Femur (tissue), 1 donor: ENCODE data around the gene VPS25.
A peak's percentile ranks its signal among the peaks of the same experiment; 100 is the strongest.
"Not testable (repeated sequence)": the region's sequence is repeated elsewhere in the genome, so short reads cannot be mapped to it uniquely, and the experiment has no call there.

ENCODE experiments used
- DNase-seq: peaks from one replicate; pipeline ENCODE4 v3.0.0-alpha.2; 2017

The VPS25 gene

GRCh38 chr17:42773290-42774035, at the start of gene VPS25:
TSS of gene VPS25 (plus strand) at chr17:42773449. CDS start at chr17:42773476, 27 bp downstream.
- DNase-seq, result peak; percentile 89

GRCh38 chr17:42723636-42724035, 49.6 kb upstream of the VPS25 start:
- DNase-seq, result no peak

GRCh38 chr17:42725143-42725542, 48.1 kb upstream of the VPS25 start:
- DNase-seq, result no peak

DNA sequence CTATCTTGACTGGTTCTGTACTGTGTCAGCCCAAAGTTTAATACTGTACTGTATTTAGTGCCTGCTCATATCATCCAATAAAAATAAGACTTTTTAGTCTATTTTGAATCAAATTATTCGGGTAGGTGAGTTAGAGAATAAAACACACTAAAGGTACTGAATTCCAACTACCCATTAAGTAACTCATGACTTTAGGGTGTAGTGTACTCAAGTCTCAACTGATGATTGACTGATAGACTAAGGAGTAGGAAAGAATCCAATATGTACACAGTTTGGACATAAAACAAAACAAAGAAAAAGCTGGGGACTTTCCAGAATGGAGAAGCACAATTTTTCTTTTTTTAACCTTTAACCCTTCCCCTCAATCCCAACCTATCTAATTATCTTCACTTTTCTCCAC, 32.5 kb upstream of the VPS25 start:
- DNase-seq, result no peak

DNA sequence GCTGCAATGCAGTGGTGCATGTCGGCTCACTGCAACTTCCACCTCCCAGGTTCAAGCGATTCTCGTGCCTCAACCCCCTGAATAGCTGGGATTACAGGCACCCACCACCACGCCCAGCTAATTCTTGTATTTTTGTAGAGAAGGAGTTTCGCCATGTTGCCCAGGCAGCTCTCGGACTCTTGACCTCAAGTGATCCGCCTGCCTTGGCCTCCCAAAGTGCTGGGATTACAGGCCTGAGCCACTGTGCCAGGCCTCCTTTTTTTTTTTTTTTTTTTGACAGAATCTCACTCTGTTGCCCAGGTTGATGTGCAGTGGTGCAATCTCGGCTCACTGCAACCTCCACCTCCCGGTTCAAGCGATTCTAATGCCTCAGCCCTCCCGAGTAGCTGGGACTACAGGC, 30.3 kb upstream of the VPS25 start:
- DNase-seq, result not testable (repeated sequence)

GRCh38 chr17:42743595-42744282, 29.5 kb upstream of the VPS25 start:
- no peak for DNase-seq

GRCh38 chr17:42744283-42744805, 28.9 kb upstream of the VPS25 start:
- DNase-seq, result peak; percentile 56

- peak; percentile 95 for DNase-seq
Observed at GRCh38 chr17:42744806-42745617, 28.2 kb upstream of the VPS25 start, which contains the start of gene EZH1. TSS of gene EZH1 (minus strand) at chr17:42745040. CDS start at chr17:42728941, 16,099 bp downstream.

- DNase-seq, result no peak
Observed at GRCh38 chr17:42748202-42748907, 24.9 kb upstream of the VPS25 start.

DNA sequence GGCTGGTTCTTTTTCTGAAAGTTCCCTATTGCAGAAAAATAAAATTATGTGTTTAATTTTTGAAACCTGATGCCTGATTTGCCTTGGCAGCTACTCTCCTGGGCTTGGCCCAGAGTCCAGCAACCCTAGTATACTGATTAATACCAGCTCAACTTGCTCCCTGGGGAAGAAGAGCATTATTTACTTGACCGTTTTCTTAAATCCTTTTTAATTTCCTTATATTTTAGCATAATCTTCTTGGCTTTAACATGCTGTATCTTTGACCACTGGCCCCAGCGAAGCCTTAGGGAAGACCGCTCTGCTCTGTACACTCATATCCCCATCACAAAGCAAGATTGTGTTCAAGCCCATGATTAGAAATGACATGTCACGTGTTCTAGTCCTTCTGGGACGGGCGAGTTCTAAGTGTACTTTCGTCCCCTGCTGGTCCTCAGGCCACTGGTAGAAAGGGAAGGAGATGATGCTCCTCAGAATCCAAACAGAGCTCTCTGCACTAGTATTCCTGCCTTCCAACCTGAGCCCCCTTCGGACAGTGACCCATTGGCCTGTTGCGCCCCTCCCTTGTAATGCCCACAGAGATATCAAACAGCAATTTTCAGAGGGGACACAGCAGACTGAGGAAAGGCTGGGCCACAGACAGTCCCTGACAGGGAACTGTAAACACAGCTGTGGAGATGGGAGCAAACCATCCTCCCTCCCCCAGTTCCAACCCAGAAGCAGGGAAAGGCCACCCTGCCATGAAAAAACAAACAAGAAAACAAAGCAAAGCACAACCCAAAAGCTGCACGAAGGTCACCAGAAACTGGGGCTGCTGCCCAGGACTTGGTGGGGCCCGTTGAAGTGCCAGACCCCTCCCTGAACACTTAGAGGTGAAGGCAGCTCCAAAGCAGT, 24.1 kb upstream of the VPS25 start:
- no peak for DNase-seq

GRCh38 chr17:42750739-42751344, 22.4 kb upstream of the VPS25 start:
- DNase-seq, result no peak

DNA sequence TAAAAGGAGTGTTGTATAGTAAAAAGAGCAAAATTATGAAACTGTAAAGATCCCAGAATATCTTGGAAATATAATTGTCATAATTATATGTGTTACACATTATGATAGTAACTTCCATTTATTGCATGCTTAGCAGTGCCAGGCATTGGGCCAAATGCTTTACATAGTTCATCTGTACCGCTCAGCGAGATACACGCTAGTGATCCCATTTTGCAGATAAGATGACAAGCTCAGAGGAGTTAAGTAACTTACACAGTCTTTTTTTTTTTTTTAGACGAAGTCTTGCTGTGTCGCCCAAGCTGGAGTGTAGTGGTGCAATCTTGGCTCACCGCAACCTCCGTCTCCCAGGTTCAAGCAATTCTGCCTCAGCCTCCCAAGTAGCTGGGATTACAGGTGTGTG, 21.6 kb upstream of the VPS25 start:
- no peak for DNase-seq

- no peak for DNase-seq
Observed at GRCh38 chr17:42754782-42755181, 18.5 kb upstream of the VPS25 start.

DNA sequence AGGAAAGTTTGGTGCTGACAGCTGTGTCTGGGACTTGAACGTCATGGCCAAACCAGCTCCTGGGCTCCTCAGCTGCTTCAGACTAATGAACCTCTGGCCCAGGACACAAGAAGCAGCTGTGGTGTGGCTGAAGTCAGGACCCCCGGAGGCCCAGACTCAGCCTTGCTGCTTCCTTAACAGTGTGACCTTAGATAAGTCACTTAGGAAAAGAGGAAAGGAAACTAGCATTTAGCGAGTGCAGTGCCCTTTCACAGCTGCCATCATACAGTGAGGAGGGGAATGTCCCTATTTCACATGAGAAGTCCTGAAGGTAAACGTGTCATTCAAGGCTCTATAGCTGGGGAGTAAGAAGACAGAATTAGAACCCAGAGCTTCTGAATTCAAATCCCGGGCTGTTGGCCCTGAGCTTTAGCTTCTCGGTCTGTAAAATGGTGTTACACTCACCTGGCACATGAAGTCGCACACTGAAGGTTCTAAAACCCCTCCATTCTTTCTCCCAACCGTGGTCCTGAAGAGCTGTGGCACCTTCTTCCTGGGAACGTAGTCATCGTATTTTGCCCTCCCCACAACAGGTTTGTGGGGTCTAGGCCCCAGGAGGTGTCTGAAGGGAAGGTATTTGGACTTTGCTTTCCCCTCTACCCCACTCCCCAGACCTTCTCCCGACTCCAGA, 13.1 kb upstream of the VPS25 start:
- no peak for DNase-seq

DNA sequence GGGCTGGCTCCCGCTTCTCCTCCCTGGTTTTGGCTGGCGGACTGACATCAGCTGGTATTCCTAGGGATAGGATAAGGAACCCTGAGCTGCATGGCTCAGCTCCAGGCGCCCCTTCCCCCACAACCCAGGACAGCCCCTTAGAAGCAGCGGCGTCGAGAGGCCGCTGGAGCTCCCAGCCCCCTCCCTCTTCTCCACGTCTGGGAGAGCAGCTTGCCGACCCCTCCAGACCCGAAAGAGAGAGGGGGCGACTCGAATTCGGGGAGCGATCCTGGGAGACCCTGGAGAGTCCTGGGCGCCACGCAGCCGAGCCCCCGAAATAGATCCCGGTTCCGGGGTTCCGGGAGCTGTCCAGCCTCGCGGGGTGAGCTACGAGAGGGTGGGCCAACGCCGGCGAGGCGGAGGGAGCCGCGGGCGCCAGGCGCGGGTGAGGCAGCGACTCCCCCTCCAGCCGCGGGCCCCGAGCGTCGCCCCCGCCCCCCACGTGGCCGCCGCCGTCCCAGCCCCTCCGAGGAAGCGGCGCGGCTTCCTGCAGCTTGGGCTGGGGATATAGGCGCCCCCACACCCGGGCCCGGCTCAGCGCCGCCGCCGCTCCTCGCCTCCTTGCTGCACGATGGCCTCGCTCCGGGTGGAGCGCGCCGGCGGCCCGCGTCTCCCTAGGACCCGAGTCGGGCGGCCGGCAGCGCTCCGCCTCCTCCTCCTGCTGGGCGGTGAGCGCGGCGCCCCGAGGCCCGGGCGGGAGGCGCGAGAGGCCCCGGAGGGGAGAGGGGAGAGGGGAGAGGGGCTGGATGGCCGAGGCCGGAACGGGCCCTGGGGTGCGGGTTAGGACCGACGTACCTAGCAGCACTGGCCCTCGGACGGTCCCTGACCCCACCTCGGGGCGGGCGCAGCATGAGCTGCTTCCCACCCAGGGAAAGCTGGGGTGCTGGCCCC, 12.3 kb upstream of the VPS25 start, which contains the start of gene RAMP2:
RAMP2 (plus strand) TSS at position 576 of the 930 bp plus-strand sequence; CDS start at position 611, 35 bp downstream.
- peak; percentile 55 for DNase-seq

DNA sequence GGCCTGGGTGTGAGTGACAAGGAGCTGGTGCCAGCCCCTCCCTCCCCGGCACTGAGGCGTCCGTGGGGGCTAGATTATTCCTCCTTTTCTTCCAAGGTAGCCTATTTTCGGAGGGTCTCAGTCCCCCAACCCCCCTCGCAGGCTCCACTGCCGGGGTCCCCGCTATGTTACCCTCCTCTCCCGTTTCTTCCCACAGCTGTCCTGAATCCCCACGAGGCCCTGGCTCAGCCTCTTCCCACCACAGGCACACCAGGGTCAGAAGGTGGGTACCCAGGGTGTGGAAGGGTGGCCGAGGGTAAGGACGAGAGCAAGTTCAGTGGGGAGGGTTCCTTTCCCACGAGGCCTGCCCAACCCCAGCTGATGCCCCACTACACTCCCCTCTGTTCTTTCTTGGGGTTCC, 11.6 kb upstream of the VPS25 start:
- DNase-seq, result no peak

- DNase-seq, result no peak
Observed at GRCh38 chr17:42766124-42766523, 7.1 kb upstream of the VPS25 start.

DNA sequence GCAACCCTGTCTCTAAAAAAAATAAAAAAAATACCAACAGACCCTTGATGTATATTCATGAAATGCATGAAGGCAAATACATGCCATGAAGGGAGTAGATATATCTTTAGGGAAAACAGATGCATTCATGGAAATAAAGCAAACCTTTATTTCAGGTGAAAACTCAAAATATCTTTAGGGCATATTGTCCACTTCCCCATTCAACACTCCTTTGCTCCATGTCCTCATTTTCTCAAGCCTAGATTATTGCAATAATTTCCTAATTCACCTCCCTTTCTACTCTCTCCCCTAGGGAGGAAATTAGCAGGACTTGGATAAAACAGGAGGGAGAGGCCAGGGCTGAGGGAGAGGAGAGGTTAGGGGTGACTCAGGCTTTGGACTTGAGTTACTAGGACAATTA, 5.7 kb upstream of the VPS25 start:
- DNase-seq, result no peak

- DNase-seq, result not testable (repeated sequence)
Observed at GRCh38 chr17:42768006-42768405, 5.2 kb upstream of the VPS25 start.
